Astrocyte of the cerebellum (primary cell): Measurements from ENCODE around the gene MTRF1.

Source experiments
- DNase-seq: peaks from one replicate; pipeline ENCODE4 v3.0.0-alpha.2; 2011; ENCODE audit warnings: low read depth
- H3K4me3 ChIP-seq: 2 replicates; pipeline ENCODE4 v1.5.1; 2011; ENCODE audit warnings: mild to moderate bottlenecking, low read depth, low read length, moderate library complexity
- in situ Hi-C: cut with HindIII; loops from 2 replicates; pipeline ENCODE4 v1.10.0; 2017; ENCODE audit warnings: low sequenced_read_pairs
- TF ChIP-seq, protein P1 (sequence below): IDR thresholded peaks from 2 replicates; pipeline ENCODE4 v1.5.1; 2012; ENCODE audit warnings: low read length, low read depth, moderate library complexity, mild to moderate bottlenecking; ENCODE audit errors: missing control alignments

Gene MTRF1

GRCh38 chr13:41222259-41222852, 41.0 kb downstream of the MTRF1 start:
- H3K4me3 ChIP-seq = no peak overlapping the region
- in situ Hi-C loops = no loop called here
- TF ChIP-seq, protein P1, sequence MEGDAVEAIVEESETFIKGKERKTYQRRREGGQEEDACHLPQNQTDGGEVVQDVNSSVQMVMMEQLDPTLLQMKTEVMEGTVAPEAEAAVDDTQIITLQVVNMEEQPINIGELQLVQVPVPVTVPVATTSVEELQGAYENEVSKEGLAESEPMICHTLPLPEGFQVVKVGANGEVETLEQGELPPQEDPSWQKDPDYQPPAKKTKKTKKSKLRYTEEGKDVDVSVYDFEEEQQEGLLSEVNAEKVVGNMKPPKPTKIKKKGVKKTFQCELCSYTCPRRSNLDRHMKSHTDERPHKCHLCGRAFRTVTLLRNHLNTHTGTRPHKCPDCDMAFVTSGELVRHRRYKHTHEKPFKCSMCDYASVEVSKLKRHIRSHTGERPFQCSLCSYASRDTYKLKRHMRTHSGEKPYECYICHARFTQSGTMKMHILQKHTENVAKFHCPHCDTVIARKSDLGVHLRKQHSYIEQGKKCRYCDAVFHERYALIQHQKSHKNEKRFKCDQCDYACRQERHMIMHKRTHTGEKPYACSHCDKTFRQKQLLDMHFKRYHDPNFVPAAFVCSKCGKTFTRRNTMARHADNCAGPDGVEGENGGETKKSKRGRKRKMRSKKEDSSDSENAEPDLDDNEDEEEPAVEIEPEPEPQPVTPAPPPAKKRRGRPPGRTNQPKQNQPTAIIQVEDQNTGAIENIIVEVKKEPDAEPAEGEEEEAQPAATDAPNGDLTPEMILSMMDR = peak; percentile 71
- DNase-seq = peak; percentile 22

GRCh38 chr13:41220401-41220800, 43.0 kb downstream of the MTRF1 start:
- TF ChIP-seq, protein P1 = no peak

GRCh38 chr13:41216160-41216559, 47.2 kb downstream of the MTRF1 start:
- TF ChIP-seq, protein P1 = no peak
- in situ Hi-C loops = no loop called here
- no peak overlapping the region for H3K4me3 ChIP-seq
- peak; percentile 8 for DNase-seq

More at GRCh38 chr13:41220401-41220800, 43.0 kb downstream of the MTRF1 start:
- no peak overlapping the region for H3K4me3 ChIP-seq
- no peak for DNase-seq
- in situ Hi-C loops = no loop called here

DNA sequence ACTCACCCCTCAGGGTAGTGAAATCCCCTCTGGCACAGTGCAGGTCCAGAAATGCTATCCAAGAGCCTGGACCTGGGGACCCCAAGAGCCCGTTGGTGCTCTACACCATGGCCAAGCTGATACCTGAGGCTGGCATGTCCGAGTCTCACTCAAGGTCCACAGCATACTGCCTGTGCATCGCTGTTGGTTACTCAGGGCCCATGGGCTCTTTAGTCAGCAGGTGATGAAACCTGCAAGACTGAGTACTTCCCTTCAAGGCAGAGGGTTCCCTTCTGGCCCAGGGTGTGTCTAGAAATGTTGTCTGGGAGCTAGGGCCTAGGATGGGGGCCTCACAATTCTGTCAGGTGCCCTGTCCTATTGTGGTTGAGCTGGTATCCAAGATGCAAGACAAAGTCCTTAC, 49.5 kb downstream of the MTRF1 start:
- TF ChIP-seq, protein P1 = no peak

DNA sequence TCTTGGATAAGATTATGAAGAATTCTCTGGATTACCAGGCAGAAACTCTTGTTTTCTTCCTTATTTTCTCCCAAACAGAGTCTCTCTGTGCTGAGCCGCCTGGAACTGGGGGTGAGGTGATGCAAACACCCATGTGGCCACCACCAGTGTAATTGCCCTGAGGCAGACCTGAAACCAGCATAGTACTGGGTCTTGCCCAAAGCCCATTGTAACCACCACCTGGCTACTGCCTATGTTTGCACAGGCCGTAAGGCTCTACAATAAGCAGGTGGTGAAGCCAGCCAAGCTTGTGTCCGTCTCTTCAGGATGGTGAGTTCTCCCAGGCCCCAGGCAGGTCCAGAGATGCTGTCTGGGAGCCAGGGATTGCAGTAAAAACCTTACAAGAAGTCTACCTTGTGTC, 50.1 kb downstream of the MTRF1 start:
- no peak overlapping the region for H3K4me3 ChIP-seq
- in situ Hi-C loops = no loop called here
- DNase-seq = no peak
- TF ChIP-seq, protein P1 = no peak

More for the DNA sequence above, 49.5 kb downstream of the MTRF1 start:
- H3K4me3 ChIP-seq = no peak overlapping the region
- DNase-seq = no peak
- in situ Hi-C loops = no loop called here

GRCh38 chr13:41212881-41213280, 50.5 kb downstream of the MTRF1 start:
- no peak overlapping the region for H3K4me3 ChIP-seq
- DNase-seq = no peak
- TF ChIP-seq, protein P1 = no peak
- in situ Hi-C loops = no loop called here
